SU-DHL-6 (cell line): ENCODE measurements around the gene PRR30.

Source experiments
- CTCF ChIP-seq: fragments of 200-600 bp; sonication (generic); IDR thresholded peaks from one replicate; pipeline ENCODE4 v1.5.1; 2017; ENCODE audit warnings: antibody characterized with exemption, mild to moderate bottlenecking, low read length, moderate library complexity; ENCODE audit not compliant: insufficient read depth, poor library complexity, severe bottlenecking
- EZH2phosphoT487 ChIP-seq: fragments of 200-600 bp; sonication (generic), shearing (Covaris generic); conservative IDR thresholded peaks from 2 replicates; pipeline ENCODE4 v1.6.1; 2018; ENCODE audit warnings: mild to moderate bottlenecking, antibody characterized with exemption, low read length, moderate library complexity, mixed read lengths

GRCh38 chr2:27182346-27182745, 43.1 kb upstream of the PRR30 start:
- TF ChIP-seq CTCF = no peak
- no peak for TF ChIP-seq EZH2phosphoT487
